Thoracic aorta (tissue), 2 donors: ENCODE measurements around the gene WDR82. TPM values are rescaled to one million over a fixed set of nuclear protein-coding genes. Genes with fewer than 3 reads are reported as not detected.
"Not testable (repeated sequence)": the region's sequence is repeated elsewhere in the genome, so short reads cannot be mapped to it uniquely, and the experiment has no call there.

Experiments
- ATAC-seq: fragments of 150-250 bp; one replicate; pipeline ENCODE4 v1.8.0; 2017; ENCODE audit warnings: low read depth; ENCODE audit not compliant: insufficient number of reproducible peaks, low FRiP score
- DNase-seq: peaks from one replicate; pipeline ENCODE4 v3.0.0-alpha.2; 2020; ENCODE audit warnings: low spot score
- H3K27ac ChIP-seq, 2 donors: fragments of 200-600 bp; sonication (generic); 1 replicate in 1 of 2; 2 replicates in 1 of 2; pipeline ENCODE4 v1.5.1; 2016; ENCODE audit warnings: mild to moderate bottlenecking in 2 of 2, moderate library complexity in 2 of 2
- H3K27me3 ChIP-seq: fragments of 200-600 bp; sonication (generic); replicated peaks from 2 replicates; pipeline ENCODE4 v1.6.0; 2016; ENCODE audit warnings: mild to moderate bottlenecking; ENCODE audit not compliant: insufficient read depth
- H3K36me3 ChIP-seq: fragments of 200-600 bp; sonication (generic); one replicate; pipeline ENCODE4 v1.5.1; 2016
- H3K4me1 ChIP-seq, 2 donors: fragments of 200-600 bp; sonication (generic); 1 replicate in 1 of 2; 2 replicates in 1 of 2; pipeline versions ENCODE4 v1.5.1 to v1.6.0; 2016; ENCODE audit warnings: low read depth in 2 of 2, mild to moderate bottlenecking in 1 of 2; ENCODE audit not compliant: control insufficient read depth in 1 of 2
- H3K4me3 ChIP-seq: fragments of 200-600 bp; sonication (generic); 2 replicates; pipeline ENCODE4 v1.5.1; 2016; ENCODE audit warnings: mild to moderate bottlenecking
- H3K9me3 ChIP-seq: fragments of 200-600 bp; sonication (generic); 2 replicates; pipeline ENCODE4 v1.5.1; 2016
- total RNA-seq, 2 donors: library from RNA; depleted of rRNA; stranded (reverse); fragments of >200 nt; gene quantifications; one replicate each; pipeline versions ENCODE4 v1.1.0 to v1.2.3, GENCODE V29; 2016
- TF ChIP-seq, protein P1 (sequence below): fragments of 200-600 bp; sonication (generic); IDR thresholded peaks from one replicate; pipeline ENCODE4 v1.5.1; 2019; ENCODE audit warnings: antibody characterized with exemption

The WDR82 gene
- total RNA-seq, 2 donors from 2014 or later = 44.5 to 66.2 TPM

DNA sequence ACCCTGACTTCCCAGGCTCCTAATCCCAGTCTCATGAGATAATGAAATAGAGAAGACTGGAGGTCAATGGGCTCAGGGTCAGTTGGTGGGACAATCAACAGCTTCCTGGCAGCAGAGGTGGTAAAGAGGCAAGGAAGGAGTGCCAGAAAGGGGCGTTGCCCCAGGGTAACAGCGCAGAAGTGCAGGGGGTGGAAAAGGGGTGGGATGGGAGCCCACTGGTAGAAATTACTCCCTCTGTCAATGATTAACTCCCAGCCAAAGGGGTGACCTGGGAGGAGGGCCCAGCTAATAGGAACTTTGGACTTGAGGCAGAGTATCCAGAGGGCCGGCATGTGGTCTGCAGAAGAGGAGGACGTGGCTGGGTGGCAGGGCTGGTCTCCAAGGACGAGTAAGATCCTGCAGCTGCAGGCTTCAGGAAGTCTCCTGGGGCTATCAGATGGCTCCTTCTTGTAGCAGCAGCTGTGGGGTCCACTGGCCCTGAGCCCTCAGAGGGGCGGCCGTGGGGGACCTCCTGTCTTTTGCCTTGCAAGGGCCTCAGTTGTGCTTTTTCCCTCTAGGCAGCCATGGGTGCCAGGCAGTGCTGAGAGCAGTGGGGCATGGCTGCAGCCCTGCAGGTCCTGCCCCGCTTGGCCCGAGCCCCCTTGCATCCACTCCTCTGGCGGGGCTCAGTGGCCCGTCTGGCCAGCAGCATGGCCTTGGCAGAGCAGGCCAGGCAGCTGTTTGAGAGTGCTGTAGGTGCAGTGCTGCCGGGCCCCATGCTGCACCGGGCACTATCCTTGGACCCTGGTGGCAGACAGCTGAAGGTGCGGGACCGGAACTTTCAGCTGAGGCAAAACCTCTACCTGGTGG is 11.5 kb upstream of the WDR82 start:
- DNase-seq = no peak
- no peak for ATAC-seq
- Histone ChIP-seq H3K4me1 (peaks cover 7 to 21% of the 10 kb centered on the region in 2 donors), H3K27ac (no peak overlapping the region), H3K9me3 (no peaks in the 10 kb centered on the region), H3K27me3 (no peaks in the 10 kb centered on the region), H3K36me3 (peaks cover 11% of the 10 kb centered on the region), H3K4me3 (no peak overlapping the region)
- TF ChIP-seq, protein P1, sequence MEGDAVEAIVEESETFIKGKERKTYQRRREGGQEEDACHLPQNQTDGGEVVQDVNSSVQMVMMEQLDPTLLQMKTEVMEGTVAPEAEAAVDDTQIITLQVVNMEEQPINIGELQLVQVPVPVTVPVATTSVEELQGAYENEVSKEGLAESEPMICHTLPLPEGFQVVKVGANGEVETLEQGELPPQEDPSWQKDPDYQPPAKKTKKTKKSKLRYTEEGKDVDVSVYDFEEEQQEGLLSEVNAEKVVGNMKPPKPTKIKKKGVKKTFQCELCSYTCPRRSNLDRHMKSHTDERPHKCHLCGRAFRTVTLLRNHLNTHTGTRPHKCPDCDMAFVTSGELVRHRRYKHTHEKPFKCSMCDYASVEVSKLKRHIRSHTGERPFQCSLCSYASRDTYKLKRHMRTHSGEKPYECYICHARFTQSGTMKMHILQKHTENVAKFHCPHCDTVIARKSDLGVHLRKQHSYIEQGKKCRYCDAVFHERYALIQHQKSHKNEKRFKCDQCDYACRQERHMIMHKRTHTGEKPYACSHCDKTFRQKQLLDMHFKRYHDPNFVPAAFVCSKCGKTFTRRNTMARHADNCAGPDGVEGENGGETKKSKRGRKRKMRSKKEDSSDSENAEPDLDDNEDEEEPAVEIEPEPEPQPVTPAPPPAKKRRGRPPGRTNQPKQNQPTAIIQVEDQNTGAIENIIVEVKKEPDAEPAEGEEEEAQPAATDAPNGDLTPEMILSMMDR = no peak

DNA sequence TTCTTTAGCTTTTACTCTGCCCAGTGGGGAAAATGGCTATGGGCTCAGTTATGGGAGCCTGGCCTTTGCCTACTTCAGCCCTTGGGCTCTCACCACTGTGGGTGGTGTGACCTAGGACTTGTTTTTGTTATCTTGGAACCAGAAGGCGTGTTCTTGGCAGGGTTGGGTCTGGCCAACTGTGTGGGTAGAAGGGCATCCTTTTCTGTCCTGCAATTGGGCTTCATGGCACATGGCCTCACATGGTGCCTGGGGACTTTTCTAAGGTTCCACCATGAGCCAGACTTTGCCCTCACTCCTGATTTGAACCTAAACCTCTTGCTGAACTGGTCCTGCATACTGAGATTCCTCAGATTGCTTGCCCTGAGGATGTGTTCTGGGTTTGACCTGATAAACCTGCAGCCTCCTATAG is 10.9 kb upstream of the WDR82 start:
- H3K27ac ChIP-seq = no peak overlapping the region
- no peak for DNase-seq

DNA sequence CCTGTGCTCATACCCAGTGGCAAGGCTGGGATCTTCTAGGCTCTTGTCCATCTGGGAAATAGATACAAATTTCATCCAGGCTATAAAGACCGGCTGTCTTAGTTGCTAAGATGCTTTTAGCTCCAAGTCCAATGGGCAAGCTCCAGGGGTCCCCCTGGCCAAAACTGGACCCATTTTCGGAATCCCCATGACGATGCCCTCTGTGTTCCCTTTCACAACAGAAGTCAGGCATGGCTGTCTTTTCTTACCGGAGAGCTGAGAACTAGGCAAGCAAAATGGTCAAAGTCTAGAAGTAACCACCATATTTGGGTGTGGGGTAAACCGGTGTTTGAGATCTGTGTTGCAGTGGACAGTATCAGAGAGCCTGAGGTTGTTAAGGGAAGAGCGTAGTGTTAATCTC is 10.2 kb upstream of the WDR82 start:
- Histone ChIP-seq H3K27ac (peak overlapping the region in 1 of 2 donors; percentile 99), H3K9me3 (no peaks in the 10 kb centered on the region), H3K4me3 (peak overlapping the region; percentile 82), H3K4me1 (peaks cover 7 to 25% of the 10 kb centered on the region in 2 donors), H3K36me3 (peaks cover 7% of the 10 kb centered on the region), H3K27me3 (no peaks in the 10 kb centered on the region)
- DNase-seq = no peak
- TF ChIP-seq, protein P1 = no peak
- no peak for ATAC-seq

More for the DNA sequence above, 10.9 kb upstream of the WDR82 start:
- peaks cover 11% of the 10 kb centered on the region for H3K36me3 ChIP-seq
- ATAC-seq = no peak
- TF ChIP-seq, protein P1 = no peak
- no peaks in the 10 kb centered on the region for H3K27me3 ChIP-seq
- H3K9me3 ChIP-seq = no peaks in the 10 kb centered on the region
- no peak overlapping the region for H3K4me3 ChIP-seq
- H3K4me1 ChIP-seq = peaks cover 7 to 21% of the 10 kb centered on the region in 2 donors

DNA sequence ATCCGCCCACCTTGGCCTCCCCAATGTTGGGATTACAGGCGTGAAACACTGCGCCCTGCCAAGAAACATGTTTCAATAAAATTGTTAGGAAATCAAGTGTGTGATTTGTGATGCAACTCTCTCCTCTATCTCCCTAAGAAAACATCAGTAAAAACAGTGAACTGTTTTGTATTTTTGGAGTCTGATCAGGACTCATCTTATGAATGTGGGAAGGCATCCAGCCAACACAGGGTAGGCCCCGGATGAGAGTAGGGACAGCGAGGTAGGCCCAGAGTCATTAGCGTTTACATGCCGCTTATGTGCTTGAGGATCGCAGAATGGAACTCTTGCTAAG is 8.3 kb upstream of the WDR82 start:
- Histone ChIP-seq H3K36me3 (peaks cover 3% of the 10 kb centered on the region), H3K4me3 (peak overlapping the region; percentile 82), H3K27me3 (no peaks in the 10 kb centered on the region), H3K27ac (peak overlapping the region; percentile 96 to 99), H3K4me1 (peaks cover 11 to 32% of the 10 kb centered on the region in 2 donors), H3K9me3 (no peaks in the 10 kb centered on the region)
- ATAC-seq = no peak
- DNase-seq = no peak
- TF ChIP-seq, protein P1 = no peak

DNA sequence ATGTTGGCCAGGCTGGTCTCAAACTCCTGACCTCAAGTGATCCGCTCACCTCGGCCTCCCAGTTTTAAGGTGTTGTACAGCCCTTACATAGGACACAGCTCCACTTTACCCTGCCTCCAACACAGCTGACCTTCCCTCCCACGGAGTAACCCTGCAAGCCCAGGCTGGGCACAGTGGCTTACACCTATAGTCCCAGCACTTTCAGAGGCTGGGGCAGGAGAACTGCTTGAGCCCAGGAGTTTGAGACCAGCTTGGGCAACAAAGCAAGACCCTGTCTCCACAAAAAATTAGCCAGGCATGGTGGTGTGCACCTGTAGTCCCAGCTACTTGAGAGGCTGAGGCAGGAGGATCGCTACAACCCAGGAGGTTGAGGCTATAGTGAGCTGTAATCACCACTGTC is 5.6 kb upstream of the WDR82 start:
- H3K9me3 ChIP-seq, H3K4me3 ChIP-seq, H3K36me3 ChIP-seq, ATAC-seq, H3K27ac ChIP-seq, H3K27me3 ChIP-seq, DNase-seq: not testable (repeated sequence)
- peaks cover 24 to 46% of the 10 kb centered on the region in 2 donors for H3K4me1 ChIP-seq
